Measurements from ENCODE around the gene OPA1. TPM values are rescaled to one million over a fixed set of nuclear protein-coding genes. Genes with fewer than 3 reads are reported as not detected.

The OPA1 gene
- total RNA-seq, 3 donors from 2014 or later = 39.0 to 58.2 (median 57.4) TPM

GRCh38 chr3:193559100-193559499 is 33.9 kb upstream of the OPA1 start:
- H3K27ac ChIP-seq = no peak overlapping the region
- H3K27me3 ChIP-seq = no peaks in the 10 kb centered on the region
- TF ChIP-seq POLR2A (IDR thresholded peaks at IDR 0.05) (no peak), POLR2AphosphoS5 (IDR thresholded peaks at IDR 0.05) (no peak), CTCF (IDR thresholded peaks at IDR 0.05) (no peak)
- H3K9me3 ChIP-seq = no peaks in the 10 kb centered on the region
- intact Hi-C loops (cut with DNase I; ENCODE audit: low total_unique reads) = no loop called here
- H3K4me1 ChIP-seq = no peaks in the 10 kb centered on the region
- H3K4me3 ChIP-seq = no peak overlapping the region
- no peak for DNase-seq (ENCODE audit: low spot score in 2 of 2)
- H3K36me3 ChIP-seq = no peaks in the 10 kb centered on the region

GRCh38 chr3:193560091-193560490 is 32.9 kb upstream of the OPA1 start:
- DNase-seq (ENCODE audit: low spot score in 2 of 2) = no peak
- Histone ChIP-seq H3K4me3 (no peak overlapping the region), H3K27me3 (no peaks in the 10 kb centered on the region), H3K4me1 (no peaks in the 10 kb centered on the region), H3K9me3 (no peaks in the 10 kb centered on the region), H3K36me3 (no peaks in the 10 kb centered on the region), H3K27ac (no peak overlapping the region)
- intact Hi-C loops (cut with DNase I; ENCODE audit: low total_unique reads) = no loop called here
- no peak for TF ChIP-seq POLR2AphosphoS5 (IDR thresholded peaks at IDR 0.05)
- no peak for TF ChIP-seq POLR2A (IDR thresholded peaks at IDR 0.05)
- no peak for TF ChIP-seq CTCF (IDR thresholded peaks at IDR 0.05)

- intact Hi-C loops (cut with DNase I; ENCODE audit: low total_unique reads) = no loop called here
- Histone ChIP-seq H3K9me3 (no peaks in the 10 kb centered on the region), H3K4me1 (no peaks in the 10 kb centered on the region), H3K4me3 (no peak overlapping the region), H3K27ac (peak overlapping the region; percentile 4 to 29), H3K27me3 (no peaks in the 10 kb centered on the region), H3K36me3 (no peaks in the 10 kb centered on the region)
- TF ChIP-seq POLR2A (IDR thresholded peaks at IDR 0.05) (no peak), CTCF (IDR thresholded peaks at IDR 0.05) (no peak), POLR2AphosphoS5 (IDR thresholded peaks at IDR 0.05) (no peak)
- peak in 1 of 2 donors; percentile 48 for DNase-seq (ENCODE audit: low spot score in 2 of 2)
Observed at GRCh38 chr3:193560870-193561269, 32.1 kb upstream of the OPA1 start.

- H3K9me3 ChIP-seq = no peaks in the 10 kb centered on the region
- no peaks in the 10 kb centered on the region for H3K4me1 ChIP-seq
- DNase-seq (ENCODE audit: low spot score in 2 of 2) = no peak
- no peak overlapping the region for H3K27ac ChIP-seq
- intact Hi-C loops (cut with DNase I; ENCODE audit: low total_unique reads) = no loop called here
- no peaks in the 10 kb centered on the region for H3K27me3 ChIP-seq
- no peak for TF ChIP-seq POLR2A (IDR thresholded peaks at IDR 0.05)
- no peak for TF ChIP-seq CTCF (IDR thresholded peaks at IDR 0.05)
- no peaks in the 10 kb centered on the region for H3K36me3 ChIP-seq
- no peak overlapping the region for H3K4me3 ChIP-seq
Observed at GRCh38 chr3:193563426-193563825, 29.6 kb upstream of the OPA1 start.

GRCh38 chr3:193564012-193564411 is 29.0 kb upstream of the OPA1 start:
- no peaks in the 10 kb centered on the region for H3K27me3 ChIP-seq
- H3K4me1 ChIP-seq = no peaks in the 10 kb centered on the region
- TF ChIP-seq POLR2A (IDR thresholded peaks at IDR 0.05) (no peak), POLR2AphosphoS5 (IDR thresholded peaks at IDR 0.05) (no peak), CTCF (IDR thresholded peaks at IDR 0.05) (no peak)
- DNase-seq (ENCODE audit: low spot score in 2 of 2) = no peak
- no peaks in the 10 kb centered on the region for H3K9me3 ChIP-seq
- no peaks in the 10 kb centered on the region for H3K36me3 ChIP-seq
- no peak overlapping the region for H3K4me3 ChIP-seq
- H3K27ac ChIP-seq = no peak overlapping the region
- intact Hi-C loops (cut with DNase I; ENCODE audit: low total_unique reads) = no loop called here

Measured in breast epithelium (tissue), 4 donors.